HG03060 (cell line): ENCODE measurements around the gene ZBTB44.
"Not testable (repeated sequence)": the region's sequence is repeated elsewhere in the genome, so short reads cannot be mapped to it uniquely, and the experiment has no call there.

Experiments used
- ATAC-seq: cut with Tn5 transposase; IDR thresholded peaks from one replicate; pipeline ENCODE4 v1.9.1; 2021; ENCODE audit warnings: low read depth, moderate number of reproducible peaks; ENCODE audit not compliant: unreplicated experiment

ZBTB44 gene

GRCh38 chr11:130313383-130314183 is 1.1 kb downstream of the ZBTB44 start:
- no peak for ATAC-seq

GRCh38 chr11:130312046-130312445 is 2.7 kb downstream of the ZBTB44 start:
- no peak for ATAC-seq

- ATAC-seq, result no peak
Observed at GRCh38 chr11:130310622-130311021, 4.1 kb downstream of the ZBTB44 start.

- ATAC-seq, result no peak
Observed at GRCh38 chr11:130308886-130309285, 5.8 kb downstream of the ZBTB44 start.

DNA sequence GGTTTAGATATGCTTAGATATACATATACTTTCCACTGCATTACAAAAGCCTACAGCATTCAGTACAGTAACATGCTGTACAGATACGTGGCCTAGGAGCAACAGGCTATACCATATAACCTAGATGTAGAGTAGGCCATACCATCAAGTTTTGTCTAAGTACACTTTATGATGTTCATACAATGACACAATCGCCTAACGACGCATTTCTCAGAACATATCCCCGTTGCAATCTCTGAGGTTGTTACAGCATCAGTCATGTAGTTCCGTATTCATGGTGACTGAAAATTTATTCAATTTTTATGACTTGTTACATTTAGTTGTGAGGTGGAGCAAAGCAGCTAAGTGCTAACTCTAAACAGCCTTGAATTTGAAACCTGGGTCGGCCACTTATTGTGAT is 6.7 kb downstream of the ZBTB44 start:
- ATAC-seq, result no peak

GRCh38 chr11:130304651-130305050 is 10.1 kb downstream of the ZBTB44 start:
- ATAC-seq, result no peak

- ATAC-seq, result peak; percentile 18
Observed at GRCh38 chr11:130301002-130301401, 13.7 kb downstream of the ZBTB44 start.

- peak; percentile 74 for ATAC-seq
Observed at GRCh38 chr11:130300567-130300966, 14.2 kb downstream of the ZBTB44 start.

DNA sequence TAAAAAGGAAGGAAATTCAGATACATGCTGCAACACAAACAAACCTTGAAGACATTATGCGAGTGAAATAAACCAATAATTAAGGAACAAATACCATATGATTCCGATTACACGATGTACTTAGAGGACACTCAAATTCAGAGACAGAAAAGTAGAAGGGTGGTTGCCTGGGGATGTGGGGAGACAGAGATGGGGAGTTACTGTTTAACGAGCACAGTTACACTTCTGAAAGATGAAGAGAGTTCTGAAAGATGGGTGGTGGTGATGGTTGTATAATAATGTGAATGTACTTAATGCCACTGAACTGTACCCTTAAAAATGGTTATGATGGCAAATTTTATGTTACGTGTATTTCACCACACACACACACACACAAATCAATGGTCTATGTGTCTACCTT is 14.7 kb downstream of the ZBTB44 start:
- ATAC-seq, result no peak

DNA sequence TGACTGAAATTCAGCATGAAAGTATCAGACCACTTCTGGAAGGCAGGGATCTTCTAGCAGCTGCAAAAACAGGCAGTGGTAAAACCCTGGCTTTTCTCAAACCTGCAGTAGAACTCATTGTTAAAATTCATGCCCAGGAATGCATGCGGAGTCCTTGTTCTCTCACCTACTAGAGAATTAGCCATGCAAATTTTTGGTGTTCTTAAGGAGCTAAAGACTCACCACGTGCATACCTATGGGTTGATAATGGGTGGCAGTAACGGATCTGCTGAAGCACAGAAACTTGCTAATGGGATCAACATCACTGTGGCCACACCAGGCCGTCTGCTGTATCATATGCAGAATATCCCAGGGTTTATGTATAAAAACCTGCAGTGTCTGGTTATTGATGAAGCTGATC is 19.1 kb downstream of the ZBTB44 start:
- no peak for ATAC-seq

DNA sequence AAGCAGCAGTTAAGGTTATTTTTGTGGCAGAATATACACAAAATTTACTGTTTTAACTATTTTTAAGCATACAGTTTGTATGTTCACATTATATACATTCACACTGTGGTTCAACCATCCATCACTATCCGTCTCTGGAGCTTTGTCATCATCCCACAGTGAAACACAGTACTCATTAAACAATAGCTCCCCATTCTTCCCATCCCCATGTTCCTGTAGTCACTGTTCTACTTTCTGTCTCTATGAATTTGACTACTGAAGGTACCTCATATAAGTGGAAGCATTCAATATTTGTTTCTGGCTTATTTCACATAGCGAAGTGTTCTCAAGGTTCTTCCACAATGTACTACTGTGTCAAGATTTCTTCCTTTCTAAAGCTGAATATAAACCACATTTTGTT is 32.6 kb downstream of the ZBTB44 start:
- no peak for ATAC-seq

- ATAC-seq, result not testable (repeated sequence)
Observed at GRCh38 chr11:130281341-130281740, 33.4 kb downstream of the ZBTB44 start.

DNA sequence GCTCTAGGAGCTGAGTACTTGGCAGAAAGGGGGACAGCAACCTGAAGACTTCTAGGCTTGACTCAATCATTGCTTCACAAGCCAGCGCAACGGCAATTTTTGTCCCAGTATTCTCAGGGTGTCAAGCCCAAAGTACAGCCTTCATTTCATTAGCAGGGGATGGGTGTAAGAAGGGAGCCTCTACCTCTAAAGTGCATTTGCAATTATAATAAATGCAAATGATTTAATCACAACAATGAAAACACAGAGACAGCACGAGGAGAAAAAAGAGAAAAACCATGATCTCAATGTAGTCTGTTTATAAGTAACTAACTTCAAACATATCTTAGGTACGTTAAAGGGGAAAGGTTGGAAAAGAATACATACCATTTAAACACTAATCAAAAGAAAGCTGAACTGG is 34.7 kb downstream of the ZBTB44 start:
- ATAC-seq, result no peak

DNA sequence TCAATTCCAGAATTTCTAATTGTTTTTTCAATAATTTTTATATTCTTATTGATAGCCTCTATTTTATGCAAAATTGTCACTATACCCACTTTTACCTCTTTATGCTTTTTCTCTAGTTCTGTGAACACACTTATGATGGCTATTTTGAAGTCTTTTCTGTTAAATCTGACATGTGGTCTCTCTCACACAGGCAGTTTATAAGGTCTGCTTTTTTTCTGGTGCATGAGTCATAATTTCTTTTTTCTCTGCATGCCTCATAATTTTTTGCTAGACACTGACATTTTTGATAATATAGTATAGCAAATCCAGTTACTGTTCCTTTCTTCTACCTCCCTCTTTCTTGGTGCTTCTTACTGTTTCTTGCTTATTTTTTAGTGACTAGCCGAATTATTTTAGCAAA is 36.0 kb downstream of the ZBTB44 start:
- ATAC-seq, result no peak

GRCh38 chr11:130278151-130278550 is 36.6 kb downstream of the ZBTB44 start:
- ATAC-seq, result no peak

GRCh38 chr11:130272336-130272735 is 42.4 kb downstream of the ZBTB44 start:
- ATAC-seq, result no peak

DNA sequence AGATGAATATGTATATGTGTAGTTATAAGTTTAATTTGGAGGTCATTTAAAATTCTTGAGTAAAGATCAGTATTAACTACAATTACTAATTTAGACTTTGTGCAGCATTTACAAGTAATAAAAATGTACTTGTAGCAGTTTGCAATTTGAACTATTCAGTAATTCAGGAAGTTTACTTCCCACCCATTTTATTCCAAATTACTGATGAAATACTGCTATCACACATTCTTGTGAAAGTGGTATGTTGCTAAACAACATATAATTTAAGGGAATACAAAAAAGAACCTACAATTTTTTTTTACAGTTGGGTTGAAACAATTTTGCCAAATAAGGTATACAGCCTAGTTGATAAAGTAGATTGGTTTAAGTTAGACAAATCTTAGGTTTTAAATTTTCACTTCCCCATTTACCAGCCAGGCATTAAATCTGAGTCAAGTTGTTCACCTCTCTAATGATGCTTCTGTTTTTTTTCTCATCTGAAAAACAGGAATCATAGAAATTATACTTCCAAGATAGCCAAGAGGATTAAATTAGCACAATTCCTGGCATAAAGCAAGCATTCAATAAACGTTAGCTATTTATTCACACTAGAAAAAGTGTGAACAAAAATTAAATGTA is 45.3 kb downstream of the ZBTB44 start:
- ATAC-seq, result peak; percentile 89

DNA sequence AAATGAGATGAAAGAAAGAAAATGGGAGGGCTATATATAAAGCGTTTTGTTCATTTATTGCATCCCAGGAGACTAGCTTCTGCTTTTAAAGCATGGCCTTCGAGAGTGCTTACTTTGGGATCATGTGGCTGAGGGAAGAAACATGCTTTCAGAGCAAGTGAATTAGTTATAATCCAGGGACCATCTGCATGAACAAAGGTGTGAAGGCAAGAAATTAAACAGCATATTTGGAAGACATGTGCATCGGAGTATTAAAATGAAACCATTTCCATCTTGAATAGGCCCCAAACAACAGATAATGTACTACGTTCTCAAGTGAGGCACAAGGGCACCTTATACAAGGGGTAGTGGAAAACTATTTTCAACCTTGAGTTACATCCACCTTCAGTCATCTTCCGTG is 51.4 kb downstream of the ZBTB44 start:
- no peak for ATAC-seq

DNA sequence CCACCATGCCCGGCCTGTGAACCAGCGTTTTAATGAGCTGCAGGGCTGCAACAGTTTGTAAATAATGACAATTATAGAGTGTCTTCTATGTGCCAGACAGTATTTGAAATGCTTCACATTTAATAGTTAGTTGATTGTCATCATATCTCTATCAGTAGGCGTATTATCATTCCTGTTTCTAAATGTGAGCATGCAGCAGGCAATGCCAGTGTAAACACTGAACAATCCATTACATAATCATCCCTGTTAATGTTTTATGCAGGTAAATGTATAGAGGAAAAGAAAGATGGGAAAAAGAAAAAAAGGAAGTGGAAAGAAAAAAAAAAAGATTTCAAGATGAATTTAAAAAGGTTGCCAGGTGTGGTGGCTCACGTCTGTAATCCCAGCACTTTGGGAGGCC is 52.3 kb downstream of the ZBTB44 start:
- ATAC-seq, result no peak

DNA sequence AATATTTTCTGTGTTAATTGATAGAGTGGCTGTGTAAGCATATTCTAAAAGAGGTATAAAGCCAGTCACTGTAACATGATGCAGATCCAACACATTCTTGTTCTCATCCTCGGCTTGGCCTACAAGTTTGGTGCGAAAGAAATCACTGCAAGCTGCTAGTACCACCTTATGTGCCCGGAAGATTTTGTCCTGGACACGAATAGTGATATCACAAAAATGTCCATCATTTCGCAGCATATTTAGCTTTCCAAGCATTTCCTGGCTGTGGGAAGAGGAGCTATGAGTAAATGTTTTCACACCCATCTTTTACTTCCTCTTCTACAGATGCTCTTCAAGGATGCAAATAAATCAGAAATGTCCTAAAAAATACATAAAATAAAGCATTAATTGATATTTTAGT is 53.1 kb downstream of the ZBTB44 start:
- no peak for ATAC-seq

DNA sequence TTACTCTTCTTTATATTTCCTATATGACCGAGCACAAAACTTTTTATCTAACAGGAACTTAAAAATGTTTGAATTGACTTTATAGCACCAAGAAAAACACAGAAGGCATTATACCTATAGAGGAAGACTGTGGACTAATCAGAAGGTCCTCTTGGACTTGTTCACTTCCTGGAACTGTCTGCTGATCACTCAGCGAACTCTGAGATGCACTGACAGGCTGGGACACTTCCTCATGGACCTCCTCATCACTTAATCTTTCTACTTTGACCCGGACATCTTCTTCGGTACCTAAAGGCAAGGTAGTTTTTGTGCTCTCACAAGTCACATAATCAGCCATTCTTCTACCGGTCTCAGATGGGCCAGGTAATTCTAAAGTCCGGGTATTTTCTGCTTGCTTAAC is 54.0 kb downstream of the ZBTB44 start:
- ATAC-seq, result no peak

DNA sequence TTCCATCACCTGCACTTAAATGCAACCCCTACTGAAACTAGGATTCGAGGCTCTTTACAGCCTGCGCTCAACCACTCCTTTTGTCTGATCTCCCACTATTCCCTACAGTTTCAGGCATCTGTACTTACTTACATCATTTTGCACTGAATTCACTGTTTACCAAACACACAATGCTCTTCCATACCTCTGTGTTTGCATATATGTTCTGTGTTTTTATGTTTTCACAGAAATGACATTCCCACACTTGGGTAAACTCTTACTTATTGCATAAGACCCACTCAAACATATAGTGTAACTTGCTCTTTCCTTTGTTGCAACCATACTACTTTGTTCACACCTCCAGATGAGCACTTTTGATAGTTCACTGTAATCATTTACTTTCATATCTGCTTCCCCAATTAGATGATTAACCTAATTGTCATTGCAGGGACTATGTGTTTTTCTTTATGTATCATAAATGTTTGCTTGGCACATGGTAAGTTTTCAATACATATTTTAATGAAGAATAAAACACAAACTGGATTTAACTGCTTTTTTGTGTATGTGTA is 54.6 kb downstream of the ZBTB44 start:
- no peak for ATAC-seq
